Frontal cortex (tissue), 4 donors: Measurements from ENCODE around the gene PLEKHM3. TPM values are rescaled to one million over a fixed set of nuclear protein-coding genes. Genes with fewer than 3 reads are reported as not detected.

Experiments used
- DNase-seq, 2 donors: peaks; one replicate each; pipeline ENCODE4 v3.0.0; 2012; ENCODE audit warnings: low spot score in 2 of 2
- FAIRE-seq: peaks from 2 replicates; lab custom pipeline; 2012; peaks lifted over from hg19 to GRCh38; lab: Jason Lieb, UNC
- small RNA-seq: library from RNA; depleted of rRNA; stranded (forward); fragments of <200 nt; gene quantifications from one replicate; pipeline ENCODE3, GENCODE V24; 2014
- total RNA-seq: library from RNA; depleted of rRNA; stranded (reverse); fragments of >200 nt; gene quantifications from one replicate; pipeline ENCODE4 v1.2.3, GENCODE V29; 2014
- donor health status: control.
- donor health status: control.
- donor health status: control.

The PLEKHM3 gene
- total RNA-seq, 1 donor from 2014 or later, result 34.6 TPM

- no peak for FAIRE-seq
These were observed 242.9 kb downstream of the PLEKHM3 start for GRCh38 chr2:207782238-207783030.

GRCh38 chr2:207779523-207779922, 245.8 kb downstream of the PLEKHM3 start:
- FAIRE-seq (no peak), DNase-seq (no peak)

More at GRCh38 chr2:207782238-207783030, 242.9 kb downstream of the PLEKHM3 start:
- no peak for DNase-seq

- DNase-seq, result no peak
- no peak for FAIRE-seq
These were observed 246.9 kb downstream of the PLEKHM3 start for GRCh38 chr2:207778298-207778882.

GRCh38 chr2:207777124-207777523, 248.2 kb downstream of the PLEKHM3 start:
- no peak for FAIRE-seq

GRCh38 chr2:207775473-207775872, 249.9 kb downstream of the PLEKHM3 start:
- no peak for FAIRE-seq
- DNase-seq, result no peak

More at GRCh38 chr2:207777124-207777523, 248.2 kb downstream of the PLEKHM3 start:
- DNase-seq, result no peak

- DNase-seq, result no peak
- FAIRE-seq, result no peak
These were observed 252.5 kb downstream of the PLEKHM3 start for GRCh38 chr2:207772844-207773205.

- no peak for DNase-seq
- no peak for FAIRE-seq
These were observed 253.1 kb downstream of the PLEKHM3 start for GRCh38 chr2:207772081-207772843.

- FAIRE-seq (no peak), DNase-seq (no peak)
These were observed 253.9 kb downstream of the PLEKHM3 start for GRCh38 chr2:207771421-207771820.

Small RNA genes within 50 kb of the gene (small RNA-seq; reads per million reads assigned to genes)
- gene RNA5SP116 (not detected), gene RNU6-360P (not detected)

Other genes with a start within 250 kb of the PLEKHM3 start
- 2.4 TPM for gene CRYGD, start 99.0 kb upstream of the PLEKHM3 start, total RNA-seq
- not detected for gene CRYGC, start 104.3 kb upstream of the PLEKHM3 start, total RNA-seq
- gene CRYGB, start 120.6 kb upstream of the PLEKHM3 start, total RNA-seq, result not detected
- not detected for gene CRYGA, start 138.1 kb upstream of the PLEKHM3 start, total RNA-seq
- gene C2orf80, start 164.5 kb upstream of the PLEKHM3 start, total RNA-seq, result 38.3 TPM
- gene IDH1, start 229.5 kb upstream of the PLEKHM3 start, total RNA-seq, result 271 TPM
- 46.9 TPM for gene PIKFYVE, start 240.7 kb upstream of the PLEKHM3 start, total RNA-seq